GM15510 (cell line): Measurements from ENCODE around the gene RNASE12.

Experiments
- POLR2A ChIP-seq: IDR thresholded peaks from 3 replicates; pipeline ENCODE4 v1.6.1; 2011; ENCODE audit warnings: borderline replicate concordance; ENCODE audit not compliant: insufficient read length; ENCODE audit errors: extremely low read depth

Gene RNASE12

GRCh38 chr14:20591235-20591634 is at the start of gene RNASE12:
Gene RNASE12 (minus strand): TSS chr14:20591376. CDS start chr14:20590723, 653 bp downstream.
- no peak for TF ChIP-seq POLR2A

GRCh38 chr14:20632831-20633691 is 41.9 kb upstream of the RNASE12 start:
- no peak for TF ChIP-seq POLR2A

- TF ChIP-seq POLR2A: no peak
Observed at GRCh38 chr14:20632448-20632830, 41.3 kb upstream of the RNASE12 start.

GRCh38 chr14:20631880-20632389 is 40.8 kb upstream of the RNASE12 start:
- TF ChIP-seq POLR2A: no peak

GRCh38 chr14:20631023-20631879 is 40.1 kb upstream of the RNASE12 start:
- TF ChIP-seq POLR2A: no peak

- TF ChIP-seq POLR2A: no peak
Observed at GRCh38 chr14:20630340-20631022, 39.3 kb upstream of the RNASE12 start.

GRCh38 chr14:20628063-20628854 is 37.1 kb upstream of the RNASE12 start:
- no peak for TF ChIP-seq POLR2A

- no peak for TF ChIP-seq POLR2A
Observed at GRCh38 chr14:20627346-20628027, 36.3 kb upstream of the RNASE12 start.

GRCh38 chr14:20626274-20626673 is 35.1 kb upstream of the RNASE12 start:
- TF ChIP-seq POLR2A: no peak

GRCh38 chr14:20624495-20625070 is 33.4 kb upstream of the RNASE12 start:
- TF ChIP-seq POLR2A: no peak

GRCh38 chr14:20623798-20624197 is 32.6 kb upstream of the RNASE12 start:
- TF ChIP-seq POLR2A: no peak

GRCh38 chr14:20622816-20623291 is 31.7 kb upstream of the RNASE12 start:
- no peak for TF ChIP-seq POLR2A
